Measurements from ENCODE around the gene LIMCH1.

- TF ChIP-seq CTCF (IDR thresholded peaks at IDR 0.05) (no peak), POLR2A (IDR thresholded peaks at IDR 0.05) (no peak)
These were observed 106.9 kb downstream of the LIMCH1 start for GRCh38 chr4:41644915-41645295.
